SK-N-SH (cell line): ENCODE results near the gene TLX3.

Experiments used
- EP300 ChIP-seq, 2 experiments: IDR thresholded peaks; 2 replicates each; pipeline versions ENCODE4 v1.4.0 to v1.6.1; 2012; ENCODE audit warnings: borderline replicate concordance in 1 of 2, low read depth in 1 of 2, low read length in 1 of 2
- RFX5 ChIP-seq: IDR thresholded peaks from 2 replicates; pipeline ENCODE4 v1.6.1; 2012; ENCODE audit warnings: mild to moderate bottlenecking, improper control_type of control experiment, low read length
- TF ChIP-seq, protein P1 (sequence below): fragments of 200-600 bp; sonication (generic); IDR thresholded peaks from 2 replicates; pipeline ENCODE4 v1.6.1; 2017; ENCODE audit warnings: antibody characterized with exemption, mild to moderate bottlenecking, moderate library complexity
- TF ChIP-seq, protein P2 (sequence below): IDR thresholded peaks from 2 replicates; pipeline ENCODE4 v1.4.0; 2012; ENCODE audit warnings: low read depth, borderline replicate concordance

DNA sequence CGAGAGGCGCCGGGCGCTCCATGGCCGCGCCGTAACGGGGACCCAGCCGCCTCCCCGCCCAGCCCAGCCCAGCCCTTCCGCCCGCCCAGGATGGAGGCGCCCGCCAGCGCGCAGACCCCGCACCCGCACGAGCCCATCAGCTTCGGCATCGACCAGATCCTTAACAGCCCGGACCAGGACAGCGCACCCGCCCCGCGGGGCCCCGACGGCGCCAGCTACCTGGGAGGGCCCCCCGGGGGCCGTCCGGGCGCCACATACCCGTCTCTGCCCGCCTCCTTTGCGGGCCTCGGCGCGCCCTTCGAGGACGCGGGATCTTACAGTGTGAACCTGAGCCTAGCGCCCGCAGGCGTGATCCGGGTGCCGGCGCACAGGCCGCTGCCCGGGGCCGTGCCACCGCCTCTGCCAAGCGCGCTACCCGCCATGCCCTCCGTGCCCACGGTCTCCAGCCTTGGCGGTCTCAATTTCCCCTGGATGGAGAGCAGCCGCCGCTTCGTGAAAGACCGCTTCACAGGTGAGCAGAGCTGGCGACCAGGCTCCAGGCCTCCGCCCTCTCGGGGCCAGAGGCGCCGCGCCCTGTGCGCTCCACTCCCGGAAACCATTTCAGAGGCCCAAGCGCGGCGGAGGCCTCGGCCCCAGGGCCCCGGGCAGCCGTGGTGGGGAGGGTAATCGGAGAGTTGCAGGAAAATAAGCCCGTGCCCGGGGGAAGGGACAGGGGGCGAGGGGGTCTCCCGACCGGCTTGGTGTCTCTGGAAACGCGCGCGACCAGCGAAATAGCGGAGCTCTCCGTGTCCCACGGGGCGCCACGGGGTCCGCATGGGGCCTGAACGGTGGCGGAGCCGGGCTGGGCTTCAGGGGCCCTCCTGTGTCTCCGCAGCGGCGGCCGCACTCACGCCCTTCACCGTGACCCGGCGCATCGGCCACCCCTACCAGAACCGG is 496 bp downstream of the TLX3 start:
- TF ChIP-seq, protein P1, sequence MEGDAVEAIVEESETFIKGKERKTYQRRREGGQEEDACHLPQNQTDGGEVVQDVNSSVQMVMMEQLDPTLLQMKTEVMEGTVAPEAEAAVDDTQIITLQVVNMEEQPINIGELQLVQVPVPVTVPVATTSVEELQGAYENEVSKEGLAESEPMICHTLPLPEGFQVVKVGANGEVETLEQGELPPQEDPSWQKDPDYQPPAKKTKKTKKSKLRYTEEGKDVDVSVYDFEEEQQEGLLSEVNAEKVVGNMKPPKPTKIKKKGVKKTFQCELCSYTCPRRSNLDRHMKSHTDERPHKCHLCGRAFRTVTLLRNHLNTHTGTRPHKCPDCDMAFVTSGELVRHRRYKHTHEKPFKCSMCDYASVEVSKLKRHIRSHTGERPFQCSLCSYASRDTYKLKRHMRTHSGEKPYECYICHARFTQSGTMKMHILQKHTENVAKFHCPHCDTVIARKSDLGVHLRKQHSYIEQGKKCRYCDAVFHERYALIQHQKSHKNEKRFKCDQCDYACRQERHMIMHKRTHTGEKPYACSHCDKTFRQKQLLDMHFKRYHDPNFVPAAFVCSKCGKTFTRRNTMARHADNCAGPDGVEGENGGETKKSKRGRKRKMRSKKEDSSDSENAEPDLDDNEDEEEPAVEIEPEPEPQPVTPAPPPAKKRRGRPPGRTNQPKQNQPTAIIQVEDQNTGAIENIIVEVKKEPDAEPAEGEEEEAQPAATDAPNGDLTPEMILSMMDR = no peak
- TF ChIP-seq EP300 (IDR thresholded peaks at IDR 0.05; ENCODE audit: borderline replicate concordance in 1 of 2, low read depth in 1 of 2, low read length in 1 of 2) = no peak
- TF ChIP-seq, protein P2, sequence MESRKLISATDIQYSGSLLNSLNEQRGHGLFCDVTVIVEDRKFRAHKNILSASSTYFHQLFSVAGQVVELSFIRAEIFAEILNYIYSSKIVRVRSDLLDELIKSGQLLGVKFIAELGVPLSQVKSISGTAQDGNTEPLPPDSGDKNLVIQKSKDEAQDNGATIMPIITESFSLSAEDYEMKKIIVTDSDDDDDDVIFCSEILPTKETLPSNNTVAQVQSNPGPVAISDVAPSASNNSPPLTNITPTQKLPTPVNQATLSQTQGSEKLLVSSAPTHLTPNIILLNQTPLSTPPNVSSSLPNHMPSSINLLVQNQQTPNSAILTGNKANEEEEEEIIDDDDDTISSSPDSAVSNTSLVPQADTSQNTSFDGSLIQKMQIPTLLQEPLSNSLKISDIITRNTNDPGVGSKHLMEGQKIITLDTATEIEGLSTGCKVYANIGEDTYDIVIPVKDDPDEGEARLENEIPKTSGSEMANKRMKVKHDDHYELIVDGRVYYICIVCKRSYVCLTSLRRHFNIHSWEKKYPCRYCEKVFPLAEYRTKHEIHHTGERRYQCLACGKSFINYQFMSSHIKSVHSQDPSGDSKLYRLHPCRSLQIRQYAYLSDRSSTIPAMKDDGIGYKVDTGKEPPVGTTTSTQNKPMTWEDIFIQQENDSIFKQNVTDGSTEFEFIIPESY = no peak
- TF ChIP-seq RFX5 = no peak
